Neutrophil (primary cell): ENCODE data around the gene SOCS6.

ENCODE experiments used
- H3K27ac ChIP-seq: fragments of 200-600 bp; sonication (generic); 2 replicates; pipeline ENCODE4 v1.5.1; 2016; ENCODE audit warnings: mild to moderate bottlenecking, moderate library complexity
- H3K27me3 ChIP-seq: fragments of 200-600 bp; sonication (generic); 2 replicates; pipeline ENCODE4 v1.6.0; 2016; ENCODE audit warnings: mild to moderate bottlenecking
- H3K36me3 ChIP-seq: fragments of 200-600 bp; sonication (generic); 2 replicates; pipeline ENCODE4 v1.5.1; 2017
- H3K4me1 ChIP-seq, 2 experiments: fragments of 200-600 bp in 1 of 2; sonication (generic) in 1 of 2; 1 replicate in 1 of 2; 2 replicates in 1 of 2; pipeline versions ENCODE4 v1.5.1 to v1.6.1; 2013 to 2016; ENCODE audit warnings: low read depth in 1 of 2, low read length in 1 of 2, mild to moderate bottlenecking in 1 of 2, moderate library complexity in 1 of 2; ENCODE audit not compliant: control insufficient read depth in 1 of 2, insufficient read depth in 1 of 2
- H3K4me3 ChIP-seq, 2 experiments: fragments of 200-600 bp in 1 of 2; sonication (generic) in 1 of 2; 1 replicate in 1 of 2; 2 replicates in 1 of 2; pipeline ENCODE4 v1.5.1; 2013 to 2016; ENCODE audit warnings: low read depth in 1 of 2, low read length in 1 of 2, mild to moderate bottlenecking in 1 of 2, moderate library complexity in 1 of 2
- H3K9me3 ChIP-seq: fragments of 200-600 bp; sonication (generic); 2 replicates; pipeline ENCODE4 v1.5.1; 2016
- CTCF ChIP-seq: fragments of 200-600 bp; sonication (generic); IDR thresholded peaks from 2 replicates; pipeline ENCODE4 v1.5.1; 2016; ENCODE audit warnings: antibody characterized with exemption

Gene SOCS6

GRCh38 chr18:70263336-70263735 is 25.5 kb upstream of the SOCS6 start:
- H3K27me3 ChIP-seq, result no peaks in the 10 kb centered on the region
- H3K36me3 ChIP-seq, result no peaks in the 10 kb centered on the region
- no peak overlapping the region for H3K4me3 ChIP-seq
- no peaks in the 10 kb centered on the region for H3K4me1 ChIP-seq
- no peaks in the 10 kb centered on the region for H3K9me3 ChIP-seq
- no peak for TF ChIP-seq CTCF
- no peak overlapping the region for H3K27ac ChIP-seq

- no peak for TF ChIP-seq CTCF
- Histone ChIP-seq H3K27me3 (no peaks in the 10 kb centered on the region), H3K36me3 (no peaks in the 10 kb centered on the region), H3K9me3 (no peaks in the 10 kb centered on the region), H3K4me1 (no peaks in the 10 kb centered on the region), H3K27ac (no peak overlapping the region), H3K4me3 (no peak overlapping the region)
These were observed 17.1 kb upstream of the SOCS6 start for GRCh38 chr18:70271742-70272141.

GRCh38 chr18:70273021-70273420 is 15.8 kb upstream of the SOCS6 start:
- no peak for TF ChIP-seq CTCF
- H3K4me3 ChIP-seq, result no peak overlapping the region
- no peaks in the 10 kb centered on the region for H3K27me3 ChIP-seq
- H3K27ac ChIP-seq, result no peak overlapping the region
- no peaks in the 10 kb centered on the region for H3K36me3 ChIP-seq
- H3K4me1 ChIP-seq, result no peaks in the 10 kb centered on the region
- no peaks in the 10 kb centered on the region for H3K9me3 ChIP-seq

- H3K9me3 ChIP-seq, result no peaks in the 10 kb centered on the region
- H3K27ac ChIP-seq, result no peak overlapping the region
- TF ChIP-seq CTCF, result no peak
- no peak overlapping the region for H3K4me3 ChIP-seq
- H3K36me3 ChIP-seq, result no peaks in the 10 kb centered on the region
- no peaks in the 10 kb centered on the region for H3K4me1 ChIP-seq
- H3K27me3 ChIP-seq, result no peaks in the 10 kb centered on the region
These were observed 12.2 kb upstream of the SOCS6 start for GRCh38 chr18:70276416-70277191.

GRCh38 chr18:70279470-70279869 is 9.4 kb upstream of the SOCS6 start:
- H3K9me3 ChIP-seq, result no peaks in the 10 kb centered on the region
- H3K36me3 ChIP-seq, result no peaks in the 10 kb centered on the region
- no peaks in the 10 kb centered on the region for H3K4me1 ChIP-seq
- H3K27me3 ChIP-seq, result peaks cover 3% of the 10 kb centered on the region
- H3K4me3 ChIP-seq, result no peak overlapping the region
- no peak for TF ChIP-seq CTCF
- no peak overlapping the region for H3K27ac ChIP-seq
